AG04450 (cell line): ENCODE results near the gene ATF1. TPM values are rescaled to one million over a fixed set of nuclear protein-coding genes. Genes with fewer than 3 reads are reported as not detected.
A peak's percentile ranks its signal among the peaks of the same experiment; 100 is the strongest.

Experiments used
- CTCF ChIA-PET: fragments of 300-600, 350-600 bp; formaldehyde crosslinking; extraction: SDS; loops from one replicate; lab custom pipeline; 2022; ENCODE audit warnings: antibody characterized with exemption, inconsistent platforms; lab: Charles Lee
- POLR2A ChIA-PET: fragments of 350-600 bp; formaldehyde crosslinking; extraction: SDS; loops from one replicate; lab custom pipeline; 2021; ENCODE audit warnings: antibody characterized with exemption, inconsistent platforms; lab: Yijun Ruan, JAX
- DNase-seq: peaks from one replicate; pipeline ENCODE4 v3.0.0-alpha.2; 2011; ENCODE audit warnings: low read depth, low spot score
- H3K27ac ChIP-seq: one replicate; pipeline ENCODE4 v1.5.1; 2012; ENCODE audit warnings: low read depth, low read length, control low read depth
- H3K27me3 ChIP-seq: one replicate; pipeline ENCODE4 v1.6.0; 2012; ENCODE audit warnings: low read length; ENCODE audit not compliant: control insufficient read depth, insufficient read depth
- H3K4me3 ChIP-seq: 2 replicates; pipeline ENCODE4 v1.5.1; 2011; ENCODE audit warnings: mild to moderate bottlenecking, low read depth, low read length, control low read depth
- H3K9me3 ChIP-seq: 2 replicates; pipeline ENCODE4 v1.5.1; 2012; ENCODE audit warnings: low read length; ENCODE audit not compliant: control insufficient read depth, insufficient read depth
- CTCF ChIP-seq: IDR thresholded peaks from 2 replicates; pipeline ENCODE4 v1.5.1; 2011; ENCODE audit warnings: low read depth, low read length, control low read depth, inconsistent platforms
- polyA plus RNA-seq: library from polyadenylated mRNA; depleted of rRNA; stranded (reverse); fragments of >200 nt; gene quantifications from 2 replicates; pipeline ENCODE4 v1.2.3, GENCODE V29; 2011

Gene ATF1
- polyA plus RNA-seq, 1 experiment = 63.1 TPM

GRCh38 chr12:50780013-50780412 lies 16.1 kb downstream of the ATF1 start:
- no peak overlapping the region for H3K4me3 ChIP-seq
- ChIA-PET CTCF (interaction anchor here (0.5 to 1.0 kb wide), 3 partner anchors 15 to 242 kb away, joined by 3 to 7 read pairs (median 5); no protein-coding TSS in a partner anchor), POLR2A (no interaction called here)
- no peaks in the 10 kb centered on the region for H3K27me3 ChIP-seq
- H3K9me3 ChIP-seq = no peaks in the 10 kb centered on the region
- no peak for TF ChIP-seq CTCF
- H3K27ac ChIP-seq = no peak overlapping the region
- no peak for DNase-seq

GRCh38 chr12:50784501-50784900 lies 20.6 kb downstream of the ATF1 start:
- Histone ChIP-seq H3K27ac (no peak overlapping the region), H3K9me3 (no peaks in the 10 kb centered on the region; the same call in 1 of the 2 replicates), H3K4me3 (no peak overlapping the region), H3K27me3 (no peaks in the 10 kb centered on the region)
- ChIA-PET CTCF (interaction anchor here (4.0 kb wide), 1 partner anchor 20 kb away, joined by 24 read pairs; the partner anchor contains the start of gene ATF1), POLR2A (no interaction called here)
- no peak for TF ChIP-seq CTCF
- no peak for DNase-seq

GRCh38 chr12:50785406-50786001 lies 21.6 kb downstream of the ATF1 start:
- ChIA-PET POLR2A (interaction anchor here (0.7 kb wide), 1 partner anchor 239 kb away, joined by 3 read pairs; no protein-coding TSS in a partner anchor), CTCF (interaction anchor here (4.0 kb wide), 1 partner anchor 21 kb away, joined by 24 read pairs; the partner anchor contains the start of gene ATF1)
- H3K4me3 ChIP-seq = no peak overlapping the region
- no peak for DNase-seq
- H3K27ac ChIP-seq = peak overlapping the region; percentile 96
- no peaks in the 10 kb centered on the region for H3K27me3 ChIP-seq
- no peaks in the 10 kb centered on the region; the same call in 1 of the 2 replicates for H3K9me3 ChIP-seq
- TF ChIP-seq CTCF = no peak

GRCh38 chr12:50786498-50787231 lies 22.8 kb downstream of the ATF1 start:
- DNase-seq = peak; percentile 93
- CTCF ChIA-PET = interaction anchor here (4.0 kb wide), 1 partner anchor 22 kb away, joined by 24 read pairs; the partner anchor contains the start of gene ATF1
- no peak for TF ChIP-seq CTCF
- no peaks in the 10 kb centered on the region; the same call in 1 of the 2 replicates for H3K9me3 ChIP-seq
- no peaks in the 10 kb centered on the region for H3K27me3 ChIP-seq
- no peak overlapping the region for H3K4me3 ChIP-seq
- POLR2A ChIA-PET = interaction anchor here (0.6 to 1.1 kb wide), 4 partner anchors 21 to 240 kb away, joined by 3 to 6 read pairs (median 4); partner anchors contain the start of genes ATF1 and SLC11A2
- peak overlapping the region; percentile 96 for H3K27ac ChIP-seq
